Activated CD4-positive, alpha-beta memory T cell treated with anti-CD3 and anti-CD28 coated beads, Interleukin-2, amount 10 ng/mL, durations not matched to agents 7 days and 5 days (primary cell): ENCODE data around the gene ABHD14A. TPM values are rescaled to one million over a fixed set of nuclear protein-coding genes. Genes with fewer than 3 reads are reported as not detected.

ENCODE experiments used
- CTCF ChIA-PET: fragments of 350-600 bp; sonication (Branson Sonifier 250); formaldehyde crosslinking; loops from one replicate; lab custom pipeline; 2021; ENCODE audit warnings: antibody characterized with exemption, inconsistent platforms; lab: Charles Lee
- POLR2A ChIA-PET: fragments of 350-600 bp; sonication (Branson Sonifier 250); formaldehyde crosslinking; loops from one replicate; lab custom pipeline; 2021; ENCODE audit warnings: antibody characterized with exemption; lab: Charles Lee
- DNase-seq: peaks from one replicate; pipeline ENCODE4 v3.0.0-alpha.2; 2020
- H3K27ac Mint-ChIP-seq: one replicate; pipeline ENCODE4 v1.8.0; 2021; ENCODE audit warnings: mild to moderate bottlenecking, mixed read lengths
- H3K27me3 Mint-ChIP-seq: one replicate; pipeline ENCODE4 v1.8.0; 2021; ENCODE audit warnings: mixed read lengths
- H3K36me3 Mint-ChIP-seq: one replicate; pipeline ENCODE4 v1.8.0; 2021; ENCODE audit warnings: low read depth, mixed read lengths
- H3K4me1 Mint-ChIP-seq: one replicate; pipeline ENCODE4 v1.8.0; 2021; ENCODE audit warnings: mixed read lengths
- H3K4me3 Mint-ChIP-seq: one replicate; pipeline ENCODE4 v1.8.0; 2021; ENCODE audit warnings: mild to moderate bottlenecking, mixed read lengths
- H3K9me3 Mint-ChIP-seq: one replicate; pipeline ENCODE4 v1.8.0; 2021; ENCODE audit warnings: mixed read lengths
- total RNA-seq, 2 experiments: library from RNA; stranded (reverse); gene quantifications; one replicate each; pipeline ENCODE4 v1.2.3, GENCODE V29; 2021

The ABHD14A gene
- total RNA-seq, 2 experiments from 2014 or later: 10.8 to 13.3 TPM

DNA sequence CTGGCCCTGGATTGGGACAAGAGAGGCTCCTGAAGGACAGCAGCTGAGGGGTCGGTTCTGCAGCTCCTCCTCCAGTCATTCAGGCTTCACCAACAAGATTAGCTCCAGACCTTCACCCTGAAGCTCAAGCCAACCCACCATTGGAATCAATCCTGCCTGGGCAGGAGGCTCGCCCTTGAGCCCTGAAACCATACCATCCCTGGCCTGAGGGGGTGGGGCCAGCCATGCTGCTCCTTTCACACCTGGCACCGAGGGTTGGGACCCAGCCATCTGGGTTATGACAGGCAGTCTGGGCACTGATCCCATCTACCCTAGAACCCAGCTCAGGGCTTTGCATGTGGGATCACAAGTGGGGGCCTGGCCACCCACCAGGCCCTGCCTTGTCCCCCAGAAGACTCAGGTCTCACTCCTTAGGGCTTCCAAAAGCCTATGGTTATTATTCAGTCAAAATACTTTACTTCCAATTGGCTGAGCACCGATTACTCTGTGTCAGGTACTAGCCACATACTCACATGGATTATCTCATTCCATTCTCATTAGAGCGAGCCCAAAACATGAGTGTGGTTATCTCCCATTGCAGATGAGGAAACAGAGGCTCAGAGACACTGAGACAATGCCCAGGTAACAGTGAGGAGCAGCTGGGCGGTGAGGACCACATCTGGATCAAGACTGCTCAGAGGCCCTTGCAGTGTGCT is 4.1 kb upstream of the ABHD14A start:
- Mint-ChIP-seq H3K4me1 (peaks cover 47% of the 10 kb centered on the region), H3K27me3 (no peaks in the 10 kb centered on the region), H3K9me3 (no peaks in the 10 kb centered on the region), H3K36me3 (peaks cover 4% of the 10 kb centered on the region), H3K4me3 (no peak overlapping the region), H3K27ac (no peak overlapping the region)
- CTCF ChIA-PET: no interaction called here
- no peak for DNase-seq
- POLR2A ChIA-PET: interaction anchor here (2.5 kb wide), 1 partner anchor 12 kb away, joined by 10 read pairs; the partner anchor contains the start of gene ACY1

GRCh38 chr3:51971350-51971749 is 3.5 kb upstream of the ABHD14A start:
- H3K27ac Mint-ChIP-seq: no peak overlapping the region
- H3K4me3 Mint-ChIP-seq: no peak overlapping the region

DNA sequence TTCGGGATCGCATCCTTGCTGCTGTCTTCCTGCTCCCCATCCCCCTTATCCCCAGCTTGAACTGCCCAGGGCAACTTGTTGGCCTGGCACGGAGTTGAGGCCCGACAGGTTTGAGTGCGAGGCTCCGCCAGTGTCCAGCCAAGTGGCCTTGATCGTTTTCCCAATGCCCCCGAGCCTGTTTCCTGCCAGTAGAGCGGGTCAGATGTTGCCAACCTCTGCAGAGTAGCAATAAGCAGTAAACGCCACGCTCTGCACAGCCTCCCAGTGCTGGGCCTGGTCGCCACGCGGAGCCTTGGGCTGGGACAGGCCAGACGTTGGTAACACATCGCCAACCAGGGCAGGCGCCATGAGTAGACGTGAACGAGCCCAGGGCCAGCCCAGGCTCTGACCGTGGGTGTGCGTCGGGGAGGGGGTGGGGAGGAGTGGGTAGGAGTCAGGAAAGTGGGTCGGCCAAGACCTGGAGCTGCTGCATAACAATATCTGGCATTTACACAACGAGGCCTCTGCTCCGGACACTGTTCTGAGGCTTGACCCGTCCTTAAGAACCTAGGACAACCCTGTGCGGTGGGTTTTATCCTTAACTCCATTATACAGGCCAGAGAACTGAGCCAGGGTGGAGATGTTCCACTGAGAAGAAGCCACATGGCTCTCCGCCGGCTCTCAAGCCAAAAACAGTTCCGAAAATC is 444 bp upstream of the ABHD14A start:
- Mint-ChIP-seq H3K27ac (peak overlapping the region; percentile 91), H3K4me1 (peaks cover 43% of the 10 kb centered on the region), H3K27me3 (no peaks in the 10 kb centered on the region), H3K4me3 (peak overlapping the region; percentile 98), H3K9me3 (no peaks in the 10 kb centered on the region), H3K36me3 (peaks cover 4% of the 10 kb centered on the region)
- POLR2A ChIA-PET: interaction anchor here (0.7 to 3.2 kb wide), 13 partner anchors 9 to 474 kb away, joined by 3 to 40 read pairs (median 4); partner anchors contain the start of genes ACY1, PARP3, POC1A and RPL29
- peak; percentile 27 for DNase-seq
- CTCF ChIA-PET: interaction anchor here (0.7 to 5.0 kb wide), 19 partner anchors 9 to 435 kb away, joined by 3 to 52 read pairs (median 4); partner anchors contain the start of genes ACY1, DUSP7, PARP3 and RPL29

More at GRCh38 chr3:51971350-51971749, 3.5 kb upstream of the ABHD14A start:
- Mint-ChIP-seq H3K9me3 (no peaks in the 10 kb centered on the region), H3K4me1 (peaks cover 45% of the 10 kb centered on the region), H3K27me3 (no peaks in the 10 kb centered on the region), H3K36me3 (peaks cover 4% of the 10 kb centered on the region)
- POLR2A ChIA-PET: no interaction called here
- no peak for DNase-seq
- CTCF ChIA-PET: interaction anchor here (5.0 kb wide), 1 partner anchor 29 kb away, joined by 52 read pairs; the partner anchor contains the start of genes PARP3 and RRP9

DNA sequence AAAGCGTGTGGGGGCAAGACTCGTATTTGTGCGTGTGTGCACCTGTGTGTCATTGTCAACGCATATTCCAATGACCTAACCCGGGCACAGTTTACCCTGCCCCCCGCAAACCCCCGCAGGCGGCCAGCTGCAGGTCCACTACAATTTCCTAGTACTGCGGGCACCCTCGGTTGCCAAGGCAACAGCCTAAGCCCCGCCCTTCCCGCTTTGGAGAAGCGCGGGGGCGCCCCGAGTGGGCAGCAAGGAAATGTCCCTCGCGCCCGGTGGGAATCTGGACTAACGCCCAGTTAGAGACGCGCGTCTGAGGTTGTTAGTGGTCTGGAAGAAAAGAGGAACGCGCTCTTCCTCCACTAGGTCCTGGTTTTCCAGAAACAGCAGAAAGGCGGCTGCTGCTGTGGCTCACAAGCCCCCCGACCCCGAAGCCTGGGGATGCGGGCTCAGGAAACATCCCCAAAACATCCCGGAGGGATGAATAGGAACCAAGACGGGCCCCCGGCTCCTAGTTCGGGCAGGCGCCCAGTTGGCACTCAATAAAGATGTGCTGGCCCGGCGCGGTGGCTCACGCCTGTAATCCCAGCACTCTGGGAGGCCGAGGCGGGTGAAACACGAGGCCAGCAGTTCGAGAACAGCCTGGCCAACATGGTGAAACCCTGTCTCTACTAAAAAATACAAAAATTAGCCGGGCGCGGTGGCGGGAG is 1.1 kb downstream of the ABHD14A start:
- Mint-ChIP-seq H3K9me3 (no peaks in the 10 kb centered on the region), H3K27me3 (no peaks in the 10 kb centered on the region), H3K4me3 (peak overlapping the region; percentile 78), H3K36me3 (peaks cover 4% of the 10 kb centered on the region), H3K27ac (peak overlapping the region; percentile 77), H3K4me1 (peaks cover 44% of the 10 kb centered on the region)
- POLR2A ChIA-PET: interaction anchor here (0.8 to 3.9 kb wide), 4 partner anchors 8 to 301 kb away, joined by 3 to 40 read pairs (median 10); partner anchors contain the start of genes ACY1 and RPL29
- CTCF ChIA-PET: interaction anchor here (1.2 to 5.0 kb wide), 3 partner anchors 7 to 34 kb away, joined by 3 to 52 read pairs (median 43); partner anchors contain the start of genes ACY1, PARP3 and RRP9
- DNase-seq: peak; percentile 38

GRCh38 chr3:51977446-51978142 is 2.7 kb downstream of the ABHD14A start:
- no peaks in the 10 kb centered on the region for H3K27me3 Mint-ChIP-seq
- ChIA-PET CTCF (interaction anchor here (1.2 kb wide), 1 partner anchor 36 kb away, joined by 3 read pairs; the partner anchor contains the start of gene RRP9), POLR2A (interaction anchor here (0.6 to 3.9 kb wide), 3 partner anchors 17 to 35 kb away, joined by 3 to 16 read pairs (median 4); partner anchors contain the start of gene RPL29)
- H3K4me1 Mint-ChIP-seq: peaks cover 51% of the 10 kb centered on the region
- peak; percentile 63 for DNase-seq
- no peaks in the 10 kb centered on the region for H3K9me3 Mint-ChIP-seq
- no peak overlapping the region for H3K4me3 Mint-ChIP-seq
- H3K27ac Mint-ChIP-seq: peak overlapping the region; percentile 57
- peaks cover 9% of the 10 kb centered on the region for H3K36me3 Mint-ChIP-seq

DNA sequence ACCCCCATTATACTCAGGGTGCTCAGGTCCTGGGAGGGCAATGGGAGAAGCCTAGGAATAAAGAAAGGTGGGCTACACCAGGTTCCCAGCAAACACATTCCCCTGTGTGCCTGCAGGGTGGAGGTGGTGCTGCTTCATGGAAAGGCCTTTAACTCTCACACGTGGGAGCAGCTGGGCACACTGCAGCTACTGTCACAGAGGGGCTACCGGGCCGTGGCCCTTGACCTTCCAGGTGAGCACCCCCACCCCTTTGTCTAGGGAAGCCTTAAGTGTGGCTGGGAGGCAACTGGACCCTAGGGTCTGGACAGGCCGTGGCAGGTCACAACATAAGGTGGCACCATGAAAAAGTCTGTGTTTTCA is 3.3 kb downstream of the ABHD14A start:
- no peaks in the 10 kb centered on the region for H3K9me3 Mint-ChIP-seq
- DNase-seq: no peak
- POLR2A ChIA-PET: interaction anchor here (0.9 to 3.9 kb wide), 2 partner anchors 13 to 17 kb away, joined by 3 to 16 read pairs; partner anchors contain the start of gene RPL29
- H3K36me3 Mint-ChIP-seq: peaks cover 12% of the 10 kb centered on the region
- no peak overlapping the region for H3K4me3 Mint-ChIP-seq
- CTCF ChIA-PET: no interaction called here
- H3K27me3 Mint-ChIP-seq: no peaks in the 10 kb centered on the region
- H3K27ac Mint-ChIP-seq: no peak overlapping the region
- peaks cover 54% of the 10 kb centered on the region for H3K4me1 Mint-ChIP-seq

GRCh38 chr3:51980253-51980652 is 5.4 kb downstream of the ABHD14A start:
- Mint-ChIP-seq H3K27me3 (no peaks in the 10 kb centered on the region), H3K4me1 (peaks cover 51% of the 10 kb centered on the region), H3K27ac (no peak overlapping the region), H3K9me3 (no peaks in the 10 kb centered on the region), H3K4me3 (no peak overlapping the region), H3K36me3 (peaks cover 8% of the 10 kb centered on the region)
- ChIA-PET POLR2A (interaction anchor here (3.9 to 7.6 kb wide), 2 partner anchors 15 kb away, joined by 16 to 78 read pairs; partner anchors contain the start of gene RPL29), CTCF (no interaction called here)
- no peak for DNase-seq

GRCh38 chr3:51982352-51982837 is 7.5 kb downstream of the ABHD14A start:
- Mint-ChIP-seq H3K36me3 (peaks cover 8% of the 10 kb centered on the region), H3K27me3 (no peaks in the 10 kb centered on the region), H3K4me3 (peak overlapping the region; percentile 97)

GRCh38 chr3:51982838-51983577 is 8.1 kb downstream of the ABHD14A start, which contains the start of gene ACY1:
ACY1 (plus strand) TSS chr3:51983535; CDS start chr3:51984065, 530 bp downstream.
- CTCF ChIA-PET: interaction anchor here (0.9 to 4.5 kb wide), 12 partner anchors 8 to 481 kb away, joined by 3 to 43 read pairs (median 4); partner anchors contain the start of genes ABHD14A, ABHD14B, PARP3 and POC1A
- POLR2A ChIA-PET: interaction anchor here (0.7 to 7.6 kb wide), 15 partner anchors 8 to 1375 kb away, joined by 3 to 78 read pairs (median 4); partner anchors contain the start of genes ABHD14A, ABHD14B, DUSP7 and PARP3

More at GRCh38 chr3:51982352-51982837, 7.5 kb downstream of the ABHD14A start:
- Mint-ChIP-seq H3K4me1 (peaks cover 37% of the 10 kb centered on the region), H3K27ac (peak overlapping the region; percentile 89), H3K9me3 (no peaks in the 10 kb centered on the region)
- DNase-seq: peak; percentile 45
- POLR2A ChIA-PET: interaction anchor here (0.7 to 7.6 kb wide), 14 partner anchors 8 to 1374 kb away, joined by 3 to 78 read pairs (median 5); partner anchors contain the start of genes ABHD14A, ABHD14B, DUSP7 and PARP3
- CTCF ChIA-PET: interaction anchor here (0.9 to 4.5 kb wide), 16 partner anchors 9 to 481 kb away, joined by 3 to 43 read pairs (median 4); partner anchors contain the start of genes ABHD14A, ABHD14B, PARP3 and POC1A

DNA sequence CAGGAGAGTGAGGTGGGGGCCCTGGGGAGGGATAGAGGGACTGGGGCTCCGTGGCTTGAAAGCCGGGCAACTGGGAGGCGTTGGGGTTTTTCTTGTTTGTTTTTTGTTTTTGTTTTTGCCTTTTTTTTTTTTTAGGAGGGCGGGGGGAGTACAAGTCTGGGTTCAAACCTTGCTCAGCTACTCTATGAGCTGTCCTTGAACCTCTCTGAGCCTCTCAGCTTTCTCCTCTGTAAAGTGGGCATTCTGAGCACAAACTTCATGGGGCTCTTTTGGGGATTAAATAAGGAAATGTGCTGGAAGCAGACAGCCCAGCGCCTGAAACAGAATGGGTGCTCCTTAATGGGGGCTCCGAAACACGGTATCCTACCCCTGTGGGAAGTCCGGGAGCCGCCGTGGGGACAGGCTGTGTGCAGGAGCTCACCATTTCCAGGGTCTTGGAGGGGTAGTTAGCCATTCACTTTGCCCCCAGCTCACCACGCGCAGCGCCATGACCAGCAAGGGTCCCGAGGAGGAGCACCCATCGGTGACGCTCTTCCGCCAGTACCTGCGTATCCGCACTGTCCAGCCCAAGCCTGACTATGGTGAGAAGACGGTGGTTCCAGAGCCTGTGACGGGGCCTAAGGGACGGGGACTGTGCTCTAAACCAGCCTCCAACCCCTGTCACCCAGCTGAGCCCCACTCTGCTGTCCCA is 8.9 kb downstream of the ABHD14A start:
- Mint-ChIP-seq H3K4me1 (peaks cover 31% of the 10 kb centered on the region), H3K27me3 (no peaks in the 10 kb centered on the region), H3K27ac (peak overlapping the region; percentile 92), H3K9me3 (no peaks in the 10 kb centered on the region), H3K36me3 (peaks cover 8% of the 10 kb centered on the region), H3K4me3 (peak overlapping the region; percentile 97)
- POLR2A ChIA-PET: interaction anchor here (1.0 to 7.6 kb wide), 11 partner anchors 9 to 296 kb away, joined by 3 to 78 read pairs (median 7); partner anchors contain the start of genes ABHD14A, ABHD14B, DUSP7 and PARP3
- DNase-seq: no peak
- CTCF ChIA-PET: interaction anchor here (0.5 to 4.5 kb wide), 10 partner anchors 10 to 482 kb away, joined by 3 to 43 read pairs (median 4); partner anchors contain the start of genes ABHD14A, ABHD14B, PARP3 and RPL29

More at GRCh38 chr3:51982838-51983577, 8.1 kb downstream of the ABHD14A start, which contains the start of gene ACY1:
- no peaks in the 10 kb centered on the region for H3K9me3 Mint-ChIP-seq
- peaks cover 31% of the 10 kb centered on the region for H3K4me1 Mint-ChIP-seq
- peak; percentile 79 for DNase-seq
- H3K27ac Mint-ChIP-seq: peak within 1 kb of the TSS; percentile 92
- H3K27me3 Mint-ChIP-seq: no peaks in the 10 kb centered on the region
- peak within 1 kb of the TSS; percentile 97 for H3K4me3 Mint-ChIP-seq
- H3K36me3 Mint-ChIP-seq: peaks cover 8% of the 10 kb centered on the region
